OCI-LY7 (cell line): Measurements from ENCODE around the gene MRPL48.

Source experiments
- EZH2phosphoT487 ChIP-seq: fragments of 200-600 bp; sonication (generic); IDR thresholded peaks from 2 replicates; pipeline ENCODE4 v1.6.1; 2018; ENCODE audit warnings: low read depth, borderline replicate concordance, mild to moderate bottlenecking, mixed run types, antibody characterized with exemption, low read length, moderate library complexity, mixed read lengths
- TF ChIP-seq, protein P1 (sequence below): fragments of 200-600 bp; sonication (generic); conservative IDR thresholded peaks from 2 replicates; pipeline ENCODE4 v1.5.1; 2014; ENCODE audit warnings: mild to moderate bottlenecking, antibody characterized with exemption, low read length, moderate library complexity, mixed read lengths

DNA sequence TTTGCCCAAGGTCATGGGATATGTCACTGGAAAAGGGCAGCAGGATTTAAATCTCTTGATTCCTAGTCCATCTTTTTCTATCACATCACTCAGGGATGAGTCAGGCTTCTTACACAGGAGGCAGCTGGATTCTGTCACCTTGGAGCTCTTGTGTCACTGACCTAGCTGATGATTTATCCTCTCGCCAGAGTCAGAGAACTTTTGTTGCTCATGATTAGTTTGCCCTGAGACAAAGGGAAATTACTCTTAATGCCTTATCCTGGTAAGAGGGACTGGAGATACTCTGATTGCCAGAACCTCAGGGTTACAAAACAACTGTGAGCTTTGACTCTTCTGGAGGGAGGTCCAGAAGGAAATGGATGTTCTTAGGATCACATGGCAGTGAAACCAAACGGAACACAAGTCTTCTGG lies 78.9 kb downstream of the MRPL48 start:
- TF ChIP-seq, protein P1, sequence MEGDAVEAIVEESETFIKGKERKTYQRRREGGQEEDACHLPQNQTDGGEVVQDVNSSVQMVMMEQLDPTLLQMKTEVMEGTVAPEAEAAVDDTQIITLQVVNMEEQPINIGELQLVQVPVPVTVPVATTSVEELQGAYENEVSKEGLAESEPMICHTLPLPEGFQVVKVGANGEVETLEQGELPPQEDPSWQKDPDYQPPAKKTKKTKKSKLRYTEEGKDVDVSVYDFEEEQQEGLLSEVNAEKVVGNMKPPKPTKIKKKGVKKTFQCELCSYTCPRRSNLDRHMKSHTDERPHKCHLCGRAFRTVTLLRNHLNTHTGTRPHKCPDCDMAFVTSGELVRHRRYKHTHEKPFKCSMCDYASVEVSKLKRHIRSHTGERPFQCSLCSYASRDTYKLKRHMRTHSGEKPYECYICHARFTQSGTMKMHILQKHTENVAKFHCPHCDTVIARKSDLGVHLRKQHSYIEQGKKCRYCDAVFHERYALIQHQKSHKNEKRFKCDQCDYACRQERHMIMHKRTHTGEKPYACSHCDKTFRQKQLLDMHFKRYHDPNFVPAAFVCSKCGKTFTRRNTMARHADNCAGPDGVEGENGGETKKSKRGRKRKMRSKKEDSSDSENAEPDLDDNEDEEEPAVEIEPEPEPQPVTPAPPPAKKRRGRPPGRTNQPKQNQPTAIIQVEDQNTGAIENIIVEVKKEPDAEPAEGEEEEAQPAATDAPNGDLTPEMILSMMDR: no peak
- no peak for TF ChIP-seq EZH2phosphoT487
